Activated effector memory CD4-positive, alpha-beta T cell treated with anti-CD3 and anti-CD28 coated beads, Interleukin-2, amount 50 U/mL, for 16 hours (primary cell): ENCODE measurements around the gene PRKAR1B.
"Not testable (repeated sequence)": the region's sequence is repeated elsewhere in the genome, so short reads cannot be mapped to it uniquely, and the experiment has no call there.

ENCODE experiments used
- DNase-seq: peaks from one replicate; pipeline ENCODE4 v3.0.0-alpha.2; 2020

Gene PRKAR1B

DNA sequence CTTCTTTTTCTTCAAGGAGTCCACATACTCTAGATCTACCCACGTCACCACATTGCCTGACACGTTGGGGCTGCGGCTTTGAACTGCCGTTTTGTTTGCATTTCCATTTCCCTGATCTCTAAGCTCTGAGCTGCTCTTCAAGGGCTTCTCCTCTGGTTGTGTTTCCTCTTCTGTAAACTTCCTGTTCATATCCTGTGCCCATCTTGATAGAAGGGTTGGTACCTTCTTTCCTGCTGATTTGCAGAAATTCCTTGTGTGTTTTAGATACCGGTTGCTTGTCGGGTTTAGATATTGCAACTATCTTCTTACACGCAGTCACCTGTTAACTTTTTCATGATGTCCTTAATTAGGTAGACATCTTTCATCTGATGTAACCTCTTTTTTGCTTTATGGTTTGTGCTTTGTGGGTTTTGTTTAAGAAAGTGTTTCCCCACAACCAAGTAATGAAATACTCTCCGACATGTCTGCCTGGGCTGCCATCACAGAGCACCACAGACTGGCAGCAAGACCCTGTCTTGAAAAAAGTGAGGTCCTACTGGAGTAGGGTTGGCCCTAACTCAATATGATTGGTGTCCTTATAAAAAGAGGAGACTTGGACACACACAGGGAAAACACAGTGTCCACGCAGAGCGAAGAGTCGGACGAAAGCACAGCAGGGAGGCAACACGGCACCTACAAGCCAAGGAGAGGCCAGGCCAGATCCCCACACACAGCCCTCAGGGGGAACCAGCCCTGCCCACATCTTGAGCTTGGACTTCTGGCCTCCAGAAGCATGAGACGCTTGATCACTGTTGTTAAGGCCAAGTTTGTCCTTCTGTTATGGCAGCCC is 108.3 kb downstream of the PRKAR1B start:
- peak; percentile 82 for DNase-seq

DNA sequence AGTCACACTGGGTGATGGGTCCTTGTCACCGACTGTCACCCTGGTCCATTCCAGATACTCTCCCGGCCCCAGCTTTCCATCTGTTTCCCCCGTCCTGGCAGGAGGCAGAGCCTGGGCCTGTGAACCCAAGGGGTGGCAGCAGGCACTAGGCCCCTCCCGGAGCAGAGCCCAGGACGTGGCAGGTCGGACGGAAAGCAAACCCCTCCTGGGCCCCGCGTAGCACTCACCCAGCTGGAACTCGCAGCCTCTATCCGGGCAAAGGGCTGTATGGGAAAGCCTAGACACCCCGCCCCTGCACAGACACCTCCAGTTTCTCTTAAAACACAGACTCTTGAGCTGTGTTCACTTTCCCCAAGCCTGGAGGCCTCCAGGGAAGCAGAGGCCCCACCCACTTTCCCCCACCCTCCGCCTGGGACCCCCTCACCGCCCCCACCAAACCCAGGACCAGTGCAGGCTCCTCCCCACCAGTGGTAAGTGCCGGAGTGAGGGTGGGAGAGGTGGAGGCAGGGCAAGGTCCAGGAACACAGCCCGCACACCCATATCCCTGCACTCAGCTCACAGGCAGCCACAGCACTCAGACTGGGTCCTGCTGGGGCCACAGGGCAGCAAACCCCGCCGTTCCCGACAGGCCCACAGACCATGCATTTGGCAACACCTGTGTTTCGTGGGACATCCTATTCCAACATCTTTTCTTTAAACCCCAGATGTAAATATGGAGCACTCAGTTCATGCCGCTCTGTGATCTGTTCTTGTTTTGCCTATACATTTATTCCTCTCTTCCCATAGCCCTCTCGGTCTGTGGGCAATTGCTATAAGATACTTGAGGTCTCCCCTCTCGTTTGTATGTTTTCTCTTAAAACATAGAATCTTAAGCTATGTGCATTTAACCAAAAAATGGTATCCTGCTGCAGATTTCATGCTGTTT is 109.2 kb downstream of the PRKAR1B start:
- DNase-seq = no peak

DNA sequence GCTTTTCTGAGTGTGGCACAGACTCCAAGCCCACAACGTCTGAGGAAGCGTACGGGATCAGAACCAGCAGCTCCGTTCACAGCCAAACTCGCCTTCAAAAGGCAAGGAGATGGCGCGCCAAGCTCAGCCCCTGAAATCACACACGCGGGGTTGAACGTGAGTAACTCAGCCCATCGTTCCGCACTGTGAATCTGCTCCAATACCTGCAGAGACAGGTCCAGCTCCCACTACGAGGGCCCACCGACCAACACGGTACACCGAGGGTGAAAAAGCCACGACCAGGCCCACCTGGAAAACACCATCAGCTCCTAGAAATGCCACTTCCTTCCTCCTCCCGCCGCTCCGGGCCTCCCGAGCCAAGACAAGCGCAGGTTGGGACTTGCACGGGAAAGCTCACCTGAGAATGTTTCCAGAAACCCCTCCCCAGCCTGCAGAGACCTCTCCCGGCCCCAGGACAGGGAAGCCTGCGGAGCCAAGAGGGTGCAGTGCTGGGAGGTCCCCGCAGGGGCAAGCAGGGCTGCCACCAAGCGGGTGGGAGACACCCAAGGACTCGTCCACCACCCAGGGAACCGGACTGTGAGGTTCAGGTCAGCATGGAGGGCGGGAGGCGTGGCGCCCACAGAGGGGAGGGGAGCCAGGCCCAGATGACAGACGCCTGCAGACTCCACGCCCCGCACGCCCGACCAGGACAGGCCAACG is 113.5 kb downstream of the PRKAR1B start:
- DNase-seq = no peak

DNA sequence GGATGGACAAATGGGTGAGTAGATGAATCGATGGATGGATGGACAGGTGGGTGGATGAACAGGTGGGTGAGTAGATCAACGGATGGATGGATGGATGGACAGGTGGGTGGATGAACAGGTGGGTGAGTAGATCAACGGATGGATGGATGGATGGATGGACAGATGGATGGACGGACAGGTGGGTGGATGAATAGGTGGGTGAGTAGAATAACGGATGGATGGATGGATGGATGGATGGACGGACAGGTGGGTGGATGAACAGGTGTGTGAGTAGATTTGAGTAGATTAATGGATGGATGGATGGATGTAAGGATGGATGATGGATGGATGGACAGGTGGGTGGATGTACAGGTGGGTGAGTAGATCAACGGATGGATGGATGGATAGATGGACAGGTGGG is 115.2 kb downstream of the PRKAR1B start:
- not testable (repeated sequence) for DNase-seq

DNA sequence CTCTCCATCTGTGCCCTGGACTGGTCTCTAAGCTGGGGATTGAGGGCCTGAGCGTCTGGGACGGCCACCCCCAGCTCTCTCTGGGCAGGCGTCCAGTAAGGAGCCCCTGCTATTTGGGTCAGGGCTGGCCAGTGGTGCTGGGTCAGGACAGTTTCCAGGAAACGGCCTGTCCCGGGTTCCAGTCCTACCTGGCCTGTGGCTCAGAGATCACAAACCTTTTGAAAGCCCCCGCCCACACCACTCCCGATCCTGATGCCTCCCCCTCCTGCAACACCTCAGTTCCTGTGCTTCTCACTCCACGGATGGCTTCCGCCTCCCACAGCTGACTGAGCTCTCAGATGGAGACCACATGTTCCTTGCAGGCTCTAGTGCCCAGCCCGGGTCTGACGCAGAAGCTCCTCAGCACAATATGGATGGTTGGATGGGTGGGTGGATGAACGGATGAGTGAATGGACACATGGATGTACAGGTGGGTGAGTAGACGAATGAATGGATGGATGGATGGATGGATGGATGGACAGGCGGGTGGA is 115.7 kb downstream of the PRKAR1B start:
- no peak for DNase-seq

DNA sequence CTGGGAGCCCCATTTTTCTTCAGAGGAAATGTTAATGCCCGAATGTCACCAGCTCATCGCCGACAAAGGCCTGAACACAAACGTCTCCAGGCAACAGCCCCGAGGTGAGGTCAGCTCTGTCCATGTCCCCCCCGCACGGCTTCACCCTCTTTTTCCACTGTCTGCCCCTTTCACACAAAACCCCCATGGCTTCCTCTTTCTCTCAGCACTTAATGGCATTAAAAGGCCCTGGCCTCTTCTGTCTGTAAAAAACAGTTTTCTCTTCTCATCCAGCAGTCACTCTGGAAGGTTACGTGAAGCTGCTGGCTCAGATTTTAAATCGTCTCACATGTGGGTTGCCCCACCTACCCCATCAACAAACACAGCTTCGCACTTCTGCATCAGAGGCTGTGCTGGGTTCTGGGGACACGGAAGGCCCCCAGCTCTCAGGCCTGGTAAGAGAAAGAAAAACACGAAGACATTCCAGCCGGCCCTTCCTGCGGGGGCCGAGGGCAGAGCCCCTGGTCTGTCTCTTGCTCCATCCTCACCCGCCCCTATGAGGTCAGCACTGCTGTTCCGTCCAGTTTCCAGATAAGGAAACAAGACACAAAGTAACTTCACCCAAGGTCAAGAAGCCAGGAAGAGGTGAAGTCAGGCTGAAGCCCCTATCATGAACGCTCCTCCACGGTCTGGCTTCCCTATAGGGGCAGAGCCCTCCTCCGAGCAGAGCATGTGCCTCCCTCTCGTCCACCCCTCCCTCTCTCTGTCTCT is 116.4 kb downstream of the PRKAR1B start:
- no peak for DNase-seq

DNA sequence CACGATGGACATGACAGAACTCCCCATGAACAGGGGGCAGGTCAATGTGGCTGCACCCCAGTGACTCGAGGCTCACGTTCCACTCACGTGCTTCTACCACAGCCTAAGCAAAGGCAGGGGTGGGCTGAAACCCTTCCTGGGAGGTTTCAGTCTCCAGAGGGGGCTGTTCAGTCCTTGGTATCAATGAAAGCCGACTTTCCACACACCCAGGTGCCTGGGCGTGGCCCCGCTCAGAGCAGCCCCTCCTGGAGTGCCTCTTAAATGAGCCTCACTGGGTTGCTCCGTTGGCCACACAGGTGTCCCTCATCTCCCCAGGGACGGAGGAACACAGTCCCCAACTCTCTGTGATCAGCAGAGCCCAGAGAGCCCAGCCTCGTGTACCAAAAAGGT is 116.9 kb downstream of the PRKAR1B start:
- no peak for DNase-seq

DNA sequence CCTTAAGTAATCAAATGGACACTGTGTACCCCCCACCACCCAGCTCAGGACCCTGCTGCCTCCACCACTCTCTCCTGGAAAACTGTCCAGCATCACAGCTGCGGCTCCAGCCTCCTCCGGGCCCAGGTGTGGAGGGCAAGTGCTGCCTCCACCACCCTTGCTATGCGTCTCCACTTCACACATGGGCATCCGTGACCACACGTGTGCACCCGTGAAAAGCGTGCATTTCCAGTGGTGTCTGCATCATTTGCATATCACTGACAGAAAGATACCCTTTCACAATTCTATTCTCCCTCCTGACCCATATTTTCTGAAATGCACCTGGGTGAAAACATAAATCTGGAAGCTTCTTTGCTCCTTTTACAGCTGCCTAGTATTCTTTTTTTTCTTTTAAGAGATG is 117.7 kb downstream of the PRKAR1B start:
- DNase-seq = no peak

DNA sequence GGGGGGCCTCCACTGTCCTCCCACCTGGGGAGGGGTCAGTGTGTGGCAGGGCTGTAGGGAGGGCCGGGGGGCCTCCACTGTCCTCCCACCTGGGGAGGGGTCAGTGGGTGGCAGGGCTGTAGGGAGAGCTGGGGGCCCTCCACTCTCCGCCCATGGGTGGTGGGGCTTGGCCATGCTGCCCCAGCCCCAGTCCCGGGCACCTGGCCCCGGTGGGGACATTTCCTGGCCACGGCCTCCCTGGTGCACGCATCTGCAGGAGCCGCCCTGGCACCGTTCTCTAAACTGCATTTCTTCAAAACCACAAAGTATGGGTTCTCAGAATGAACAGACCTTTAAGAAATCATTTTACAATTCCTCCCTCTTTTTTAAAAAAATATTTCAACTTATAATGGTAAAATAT is 118.1 kb downstream of the PRKAR1B start:
- DNase-seq = no peak

DNA sequence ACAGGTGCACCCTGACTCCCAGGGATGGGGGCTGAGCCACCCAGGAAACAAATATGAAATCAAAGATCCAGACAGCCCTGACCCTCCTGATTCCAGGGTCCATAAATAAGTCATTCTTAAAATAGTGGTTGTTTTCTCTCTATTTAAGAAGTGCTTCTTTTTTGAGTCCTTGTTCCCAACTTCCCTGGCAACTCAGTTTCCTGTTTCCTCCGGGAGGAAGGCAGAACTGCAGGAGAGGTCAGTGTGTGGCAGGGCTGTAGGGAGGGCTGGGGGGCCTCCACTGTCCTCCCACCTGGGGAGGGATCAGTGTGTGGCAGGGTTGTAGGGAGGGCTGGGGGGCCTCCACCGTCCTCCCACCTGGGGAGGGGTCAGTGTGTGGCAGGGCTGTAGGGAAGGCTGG is 118.7 kb downstream of the PRKAR1B start:
- no peak for DNase-seq

DNA sequence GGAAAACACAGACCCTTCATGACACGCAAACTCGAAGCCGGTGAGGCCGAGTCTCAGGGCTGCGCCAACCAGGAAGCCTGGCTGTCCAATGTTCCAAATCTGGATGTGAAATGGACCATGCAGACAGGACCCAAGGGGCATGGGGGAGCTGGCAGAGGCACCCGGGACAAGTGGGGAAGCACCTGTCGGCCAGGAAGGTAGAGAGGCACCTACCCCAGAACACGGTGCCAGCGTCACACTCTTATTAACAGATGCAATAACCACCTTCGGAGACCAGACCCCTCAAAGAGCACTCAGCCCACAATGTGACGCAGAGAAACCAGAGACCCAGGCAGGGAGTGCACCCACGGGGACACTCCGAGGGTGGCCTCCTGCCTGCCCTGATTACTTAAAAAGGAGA is 119.1 kb downstream of the PRKAR1B start:
- peak; percentile 61 for DNase-seq

DNA sequence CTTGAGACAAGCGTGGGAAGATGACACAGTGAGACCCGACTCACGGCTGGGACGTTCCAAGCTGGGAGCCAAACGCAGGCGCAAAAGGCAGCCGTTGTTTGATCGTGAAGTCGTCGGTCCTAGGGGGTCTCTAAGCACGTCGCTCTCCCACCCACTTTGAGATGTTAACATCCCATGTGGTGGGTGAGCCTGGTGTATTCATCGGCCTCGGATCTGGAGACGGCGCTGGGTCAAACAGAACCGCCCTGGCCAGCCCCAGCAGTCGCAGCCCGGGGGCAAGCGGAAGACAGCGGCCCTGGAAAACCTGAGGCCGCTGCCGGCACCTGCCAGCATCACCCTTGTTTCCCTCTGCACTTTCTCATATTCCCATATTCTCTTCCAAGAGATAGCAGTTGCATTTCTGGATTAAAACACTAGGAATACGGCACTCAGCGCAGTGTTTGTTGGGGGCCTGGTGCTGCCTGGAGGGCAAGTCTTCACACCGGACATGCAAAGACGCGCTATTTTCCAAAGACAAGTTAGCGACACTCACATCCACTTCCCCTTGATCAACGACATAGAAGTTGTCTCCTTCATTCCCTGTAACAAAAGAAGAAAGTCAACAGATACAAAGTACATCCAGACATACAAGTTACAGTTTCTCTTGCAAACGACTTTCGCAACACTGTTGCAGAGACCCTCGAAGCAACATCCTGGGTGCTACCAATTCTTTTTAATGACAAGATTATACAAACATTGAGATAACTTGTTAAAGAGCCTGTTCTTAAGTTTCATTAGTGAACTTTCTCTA is 121.2 kb downstream of the PRKAR1B start:
- peak; percentile 50 for DNase-seq

DNA sequence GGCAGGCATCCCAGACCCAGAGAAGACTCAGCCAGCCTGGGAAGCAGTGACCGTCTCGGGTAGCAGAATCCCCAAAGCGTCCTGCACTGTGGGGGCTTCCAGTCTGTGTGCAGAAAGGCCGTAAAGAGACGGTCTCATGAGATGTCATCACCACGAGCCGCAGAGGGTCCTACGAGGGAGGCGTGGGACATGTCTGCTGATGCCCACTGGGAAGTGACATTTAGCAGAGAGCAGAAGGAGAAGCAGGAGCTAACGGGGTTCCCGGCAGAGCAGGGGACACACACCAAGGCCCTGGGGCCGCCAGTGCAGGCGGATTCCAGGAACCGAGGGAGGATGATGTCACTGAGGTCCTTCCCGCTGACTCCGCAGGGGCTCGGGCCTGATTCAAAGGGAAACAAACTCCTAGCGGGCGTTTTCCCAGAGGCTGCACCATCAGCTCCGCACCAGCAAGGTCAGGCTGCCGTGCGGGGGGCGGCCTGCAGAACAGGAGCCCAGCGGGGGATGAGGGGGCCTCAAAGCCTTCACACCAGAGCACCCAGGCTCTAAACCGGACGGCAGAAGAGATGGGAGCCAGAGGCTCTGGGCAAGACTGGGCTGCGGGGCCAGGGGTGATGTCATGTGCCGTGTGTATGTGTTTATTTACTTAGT is 122.1 kb downstream of the PRKAR1B start:
- peak; percentile 76 for DNase-seq

DNA sequence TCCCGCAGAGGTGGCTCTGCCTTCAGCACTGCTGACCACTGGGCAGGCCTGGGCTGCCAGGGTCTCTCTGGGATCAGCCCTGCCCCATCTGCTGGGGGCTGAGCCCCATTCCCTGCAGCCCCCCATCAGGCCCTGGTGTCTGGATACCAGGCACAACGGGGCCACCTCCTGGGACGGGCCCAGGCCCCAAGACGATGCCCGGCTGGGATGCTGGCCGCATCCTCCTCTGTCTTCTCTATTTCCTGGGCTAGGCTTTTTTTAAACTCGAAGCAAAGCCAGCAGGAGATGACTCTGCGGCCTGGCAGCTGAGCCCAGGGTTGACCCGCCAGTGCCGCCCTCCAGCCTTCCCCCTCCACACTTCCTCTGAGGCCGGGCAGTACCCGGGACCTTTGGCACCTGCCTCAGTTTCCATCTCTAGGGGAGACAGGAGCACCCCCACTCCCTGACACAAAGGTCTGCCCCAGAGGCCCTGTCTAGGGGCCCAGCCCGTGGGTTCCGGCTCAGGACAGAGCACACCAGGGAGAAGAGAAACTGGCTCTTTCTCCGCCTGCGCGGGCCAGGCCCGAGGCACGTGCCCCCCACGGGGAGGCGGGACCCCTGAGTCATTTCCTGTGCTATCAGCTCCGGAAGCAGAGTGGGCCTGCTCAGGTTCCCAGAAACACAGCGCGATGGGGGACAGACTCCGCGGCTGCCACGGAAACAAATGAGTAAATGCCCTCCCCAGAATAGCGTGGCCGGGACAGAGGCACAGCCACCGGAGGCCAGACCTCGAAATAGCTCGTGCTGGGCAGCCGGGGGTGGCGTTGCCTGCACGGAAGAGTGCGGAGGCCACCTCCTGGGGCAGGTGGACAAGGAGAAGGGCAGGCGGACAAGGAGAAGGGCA is 122.8 kb downstream of the PRKAR1B start:
- DNase-seq = peak; percentile 98

DNA sequence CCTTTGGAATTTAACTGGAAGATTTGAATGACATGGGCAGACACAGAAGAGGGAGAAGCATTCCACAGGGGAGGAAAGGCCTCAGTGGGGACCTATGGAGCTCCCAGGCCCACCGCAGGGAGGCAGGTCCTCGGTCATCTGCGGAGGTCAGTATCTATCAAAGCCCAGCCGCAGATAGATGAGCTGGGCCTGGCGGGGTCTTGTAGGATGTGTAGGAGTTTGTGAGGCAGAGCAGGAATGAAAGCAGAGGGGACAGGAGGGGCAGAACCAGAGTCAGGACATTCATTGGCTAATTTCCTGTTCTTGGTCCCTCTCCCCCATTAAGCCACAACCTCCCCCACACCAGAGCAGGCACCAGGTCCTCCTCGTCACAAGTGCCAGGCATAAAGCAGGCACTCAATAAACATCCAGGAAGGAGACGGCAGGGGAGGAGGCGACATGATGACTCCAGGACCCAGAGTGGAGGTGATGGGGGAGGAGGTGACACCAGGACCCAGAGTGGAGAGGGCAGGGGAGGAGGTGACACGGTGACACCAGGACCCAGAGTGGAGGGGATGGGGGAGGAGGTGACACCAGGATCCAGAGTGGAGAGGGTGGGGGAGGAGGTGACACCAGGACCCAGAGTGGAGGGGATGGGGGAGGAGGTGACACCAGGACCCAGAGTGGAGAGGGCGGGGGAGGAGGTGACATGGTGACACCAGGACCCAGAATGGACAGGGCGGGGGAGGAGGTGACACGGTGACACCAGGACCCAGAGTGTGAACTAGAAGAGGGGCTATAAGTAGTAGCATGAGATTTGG is 123.7 kb downstream of the PRKAR1B start:
- peak; percentile 76 for DNase-seq

DNA sequence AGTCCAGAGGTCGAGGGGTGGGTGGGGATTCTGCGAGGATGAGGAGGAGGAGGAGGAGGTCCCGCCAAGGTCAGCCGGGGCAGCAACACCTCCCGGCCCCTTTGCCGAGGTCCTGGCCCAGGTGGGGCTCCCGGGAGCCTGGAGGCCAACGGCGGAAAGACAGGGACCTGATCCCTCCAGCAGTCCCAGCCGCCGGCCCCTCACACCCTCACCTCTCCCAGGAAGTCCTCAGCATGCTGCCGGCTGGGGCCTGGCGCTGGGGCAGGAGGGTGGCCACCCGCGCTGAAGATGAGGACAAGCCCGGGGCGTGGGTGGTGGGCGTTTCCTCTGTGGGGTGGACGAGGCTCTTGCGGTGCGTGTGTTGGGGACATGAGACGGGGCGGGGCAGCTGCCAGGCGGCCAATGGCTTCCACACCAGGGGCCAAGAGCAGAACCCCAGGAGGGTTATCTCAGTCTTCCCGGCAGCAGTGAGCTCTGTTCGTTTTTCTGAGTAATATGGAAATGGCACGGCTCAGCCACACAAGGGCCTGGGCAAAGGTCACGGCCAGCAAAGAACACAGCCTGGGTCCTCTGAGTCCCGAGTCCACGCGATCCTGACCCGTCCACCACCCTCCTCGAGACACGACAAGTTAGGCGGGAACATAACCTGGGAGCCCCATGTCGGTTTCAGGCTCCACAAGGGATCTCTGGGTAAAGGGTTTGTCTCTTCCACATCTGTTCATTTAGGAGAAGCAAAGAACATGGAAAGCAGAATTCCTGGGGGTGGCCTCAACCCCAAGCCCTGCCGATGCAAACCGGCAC is 124.5 kb downstream of the PRKAR1B start:
- DNase-seq = peak; percentile 86

DNA sequence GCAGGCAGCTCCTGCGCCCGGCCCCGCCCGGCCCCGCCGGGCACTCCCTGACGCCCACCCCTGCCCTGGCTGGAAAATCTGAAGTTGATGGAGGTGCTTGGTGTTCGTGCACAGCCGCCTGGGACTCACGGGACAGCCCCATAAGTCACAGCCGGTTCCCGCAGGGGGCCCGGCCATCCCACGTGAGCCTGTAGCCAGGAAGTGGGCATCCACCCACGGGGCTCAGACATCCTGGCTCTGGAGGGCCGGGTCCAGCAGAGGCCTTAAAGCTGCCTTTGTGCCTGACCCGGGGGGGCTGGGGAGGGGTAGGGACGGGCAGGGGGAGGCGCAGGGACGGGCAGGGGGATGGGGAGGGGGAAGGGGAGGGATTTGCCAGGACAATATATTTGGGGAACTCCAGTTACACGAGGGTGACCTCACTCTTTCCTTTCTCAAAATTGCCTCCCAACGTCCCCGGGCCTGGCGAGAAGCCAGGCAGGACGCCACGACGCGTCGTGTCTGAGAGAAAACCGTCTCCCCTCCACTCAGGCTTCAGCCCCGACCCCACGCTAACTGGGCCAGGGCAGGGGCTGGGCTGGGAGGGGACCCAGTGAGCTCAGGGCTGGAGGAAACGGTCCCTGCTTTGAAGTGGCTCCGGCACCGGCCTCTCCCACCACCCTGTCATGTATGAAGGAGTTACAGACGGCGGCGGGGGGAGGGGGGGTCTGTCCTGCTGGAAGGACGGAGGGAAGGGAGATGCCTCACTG is 125.3 kb downstream of the PRKAR1B start:
- DNase-seq = peak; percentile 96
